Lung (tissue), 12 donors: ENCODE measurements around the gene FUNDC1. TPM values are rescaled to one million over a fixed set of nuclear protein-coding genes. Genes with fewer than 3 reads are reported as not detected.
A peak's percentile ranks its signal among the peaks of the same experiment; 100 is the strongest.
"Not testable (repeated sequence)": the region's sequence is repeated elsewhere in the genome, so short reads cannot be mapped to it uniquely, and the experiment has no call there.

Experiments used
- ATAC-seq: fragments of 200-7000 bp; cut with Tn5 transposase; one replicate; pipeline ENCODE4 v1.9.1; 2020; ENCODE audit warnings: moderate number of reproducible peaks; ENCODE audit not compliant: insufficient read depth, low FRiP score
- DNase-seq, 3 donors: peaks; one replicate each; pipeline ENCODE4 v3.0.0-alpha.2; 2013 to 2017
- H3K27ac ChIP-seq, 2 donors: one replicate each; pipeline ENCODE4 v1.5.1; 2013; ENCODE audit warnings: mild to moderate bottlenecking in 2 of 2, moderate library complexity in 2 of 2, control low read depth in 1 of 2, inconsistent platforms in 1 of 2, low read depth in 1 of 2, low read length in 1 of 2
- H3K27me3 ChIP-seq, 3 donors: one replicate each; pipeline ENCODE4 v1.5.1; 2013; ENCODE audit warnings: low read length in 2 of 3; ENCODE audit not compliant: control insufficient read depth in 3 of 3, insufficient read depth in 3 of 3
- H3K36me3 ChIP-seq, 4 donors: one replicate each; pipeline ENCODE4 v1.5.1; 2013; ENCODE audit warnings: low read length in 4 of 4, mild to moderate bottlenecking in 1 of 4, moderate library complexity in 1 of 4; ENCODE audit not compliant: control insufficient read depth in 4 of 4, insufficient read depth in 4 of 4
- H3K4me1 ChIP-seq, 5 donors: one replicate each; pipeline ENCODE4 v1.5.1; 2013; ENCODE audit warnings: low read length in 5 of 5, mild to moderate bottlenecking in 2 of 5, moderate library complexity in 1 of 5; ENCODE audit not compliant: control insufficient read depth in 5 of 5, insufficient read depth in 5 of 5
- H3K4me3 ChIP-seq: one replicate; pipeline ENCODE4 v1.5.1; 2013; ENCODE audit warnings: mild to moderate bottlenecking, control low read depth, moderate library complexity
- H3K9ac ChIP-seq, 2 donors: one replicate each; pipeline ENCODE4 v1.5.1; 2013; ENCODE audit warnings: low read length in 2 of 2, control low read depth in 1 of 2; ENCODE audit not compliant: insufficient read depth in 1 of 2
- H3K9me3 ChIP-seq, 4 donors: one replicate each; pipeline ENCODE4 v1.5.1; 2013; ENCODE audit warnings: low read length in 3 of 4, mild to moderate bottlenecking in 1 of 4, moderate library complexity in 1 of 4; ENCODE audit not compliant: control insufficient read depth in 4 of 4, insufficient read depth in 3 of 4
- WGBS, 2 donors: extraction: QIAGEN DNeasy Blood & Tissue Kit; methylation state at CpG; one replicate each; pipeline ENCODE4 v1.1.7; 2013; 5-methylcytosine and 5-hydroxymethylcytosine counted together
- polyA plus RNA-seq, 2 donors: library from polyadenylated mRNA; stranded (reverse); fragments of 200-250 nt; gene quantifications; one replicate each; pipeline ENCODE4 v1.2.1, GENCODE V29; 2013
- total RNA-seq, 2 donors: library from RNA; depleted of rRNA in 1 of 2; stranded (reverse); fragments of >200 nt in 1 of 2; gene quantifications; one replicate each; pipeline ENCODE4 v1.2.1, GENCODE V29; 2014 to 2021
- TF ChIP-seq, protein P1 (sequence below): IDR thresholded peaks from 2 replicates; pipeline ENCODE4 v1.5.1; 2012; ENCODE audit warnings: mild to moderate bottlenecking; ENCODE audit errors: control extremely low read depth, extremely low read depth
- donor health status: control.
- donor health status: control.
- donor health status: Bipolar disorder and iron deficiency.
- donor health status: healthy.
- donor health status: DM: yes; HTN: yes; CAD: no.

Gene FUNDC1
- total and polyA plus RNA-seq, 4 donors: 10.0 to 16.0 (median 13.5) TPM

GRCh38 chrX:44572340-44572938 lies 29.8 kb upstream of the FUNDC1 start:
- no peak overlapping the region for H3K9ac ChIP-seq
- peaks cover 0 to 12% (median 5%) of the 10 kb centered on the region in 4 donors for H3K9me3 ChIP-seq
- TF ChIP-seq, protein P1, sequence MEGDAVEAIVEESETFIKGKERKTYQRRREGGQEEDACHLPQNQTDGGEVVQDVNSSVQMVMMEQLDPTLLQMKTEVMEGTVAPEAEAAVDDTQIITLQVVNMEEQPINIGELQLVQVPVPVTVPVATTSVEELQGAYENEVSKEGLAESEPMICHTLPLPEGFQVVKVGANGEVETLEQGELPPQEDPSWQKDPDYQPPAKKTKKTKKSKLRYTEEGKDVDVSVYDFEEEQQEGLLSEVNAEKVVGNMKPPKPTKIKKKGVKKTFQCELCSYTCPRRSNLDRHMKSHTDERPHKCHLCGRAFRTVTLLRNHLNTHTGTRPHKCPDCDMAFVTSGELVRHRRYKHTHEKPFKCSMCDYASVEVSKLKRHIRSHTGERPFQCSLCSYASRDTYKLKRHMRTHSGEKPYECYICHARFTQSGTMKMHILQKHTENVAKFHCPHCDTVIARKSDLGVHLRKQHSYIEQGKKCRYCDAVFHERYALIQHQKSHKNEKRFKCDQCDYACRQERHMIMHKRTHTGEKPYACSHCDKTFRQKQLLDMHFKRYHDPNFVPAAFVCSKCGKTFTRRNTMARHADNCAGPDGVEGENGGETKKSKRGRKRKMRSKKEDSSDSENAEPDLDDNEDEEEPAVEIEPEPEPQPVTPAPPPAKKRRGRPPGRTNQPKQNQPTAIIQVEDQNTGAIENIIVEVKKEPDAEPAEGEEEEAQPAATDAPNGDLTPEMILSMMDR: no peak
- H3K27me3 ChIP-seq: no peaks in the 10 kb centered on the region
- H3K4me3 ChIP-seq: no peak overlapping the region
- no peak for ATAC-seq
- H3K4me1 ChIP-seq: no peaks in the 10 kb centered on the region
- no peaks in the 10 kb centered on the region for H3K36me3 ChIP-seq
- 88 to 97% methylated on average over 4 of the region's 4 CpGs for WGBS, 2 donors
- no peak for DNase-seq
- no peak overlapping the region for H3K27ac ChIP-seq

- TF ChIP-seq, protein P1: no peak
- WGBS, 2 donors: 62 to 74% methylated on average over 2 of the region's 2 CpGs
Measured at GRCh38 chrX:44570522-44570921, 27.9 kb upstream of the FUNDC1 start.

GRCh38 chrX:44569122-44569521 lies 26.5 kb upstream of the FUNDC1 start:
- Histone ChIP-seq H3K4me1 (no peaks in the 10 kb centered on the region), H3K9me3 (peaks cover 0 to 12% (median 5%) of the 10 kb centered on the region in 4 donors), H3K9ac (no peak overlapping the region), H3K27ac (no peak overlapping the region), H3K4me3 (no peak overlapping the region), H3K36me3 (no peaks in the 10 kb centered on the region), H3K27me3 (no peaks in the 10 kb centered on the region)
- 85 to 100% methylated on average over 1 of the region's 1 CpG for WGBS, 2 donors
- no peak for DNase-seq
- TF ChIP-seq, protein P1: no peak
- ATAC-seq: no peak

More at GRCh38 chrX:44570522-44570921, 27.9 kb upstream of the FUNDC1 start:
- Histone ChIP-seq H3K4me1 (no peaks in the 10 kb centered on the region), H3K9me3 (peaks cover 0 to 12% (median 5%) of the 10 kb centered on the region in 4 donors), H3K4me3 (no peak overlapping the region), H3K9ac (no peak overlapping the region), H3K36me3 (no peaks in the 10 kb centered on the region), H3K27ac (no peak overlapping the region), H3K27me3 (no peaks in the 10 kb centered on the region)
- no peak for ATAC-seq
- DNase-seq: peak in 1 of 3 donors; percentile 7

- Histone ChIP-seq H3K9ac (no peak overlapping the region), H3K36me3 (no peaks in the 10 kb centered on the region), H3K27ac (no peak overlapping the region), H3K9me3 (peaks cover 0 to 7% (median 2%) of the 10 kb centered on the region in 4 donors), H3K4me1 (no peaks in the 10 kb centered on the region), H3K4me3 (no peak overlapping the region), H3K27me3 (no peaks in the 10 kb centered on the region)
- WGBS, 2 donors: 18 to 50% methylated on average over 3 of the region's 3 CpGs
- TF ChIP-seq, protein P1: no peak
- ATAC-seq (no peak), DNase-seq (peak in 1 of 3 donors; percentile 7)
Measured at GRCh38 chrX:44568196-44568595, 25.5 kb upstream of the FUNDC1 start.

- not testable (repeated sequence) for H3K27ac ChIP-seq, ATAC-seq, H3K9me3 ChIP-seq, H3K4me3 ChIP-seq, DNase-seq, H3K9ac ChIP-seq, H3K36me3 ChIP-seq, H3K27me3 ChIP-seq, H3K4me1 ChIP-seq
- WGBS, 2 donors: 67 to 84% methylated on average over 6 of the region's 6 CpGs
Measured at GRCh38 chrX:44561896-44562295, 19.2 kb upstream of the FUNDC1 start.
